Panc1 (cell line): ENCODE data around the gene ARFGEF3. TPM values are rescaled to one million over a fixed set of nuclear protein-coding genes. Genes with fewer than 3 reads are reported as not detected.

ENCODE experiments used
- ATAC-seq: fragments of 200-7000 bp; cut with Tn5 transposase; 2 replicates; pipeline ENCODE4 v1.9.1; 2020; ENCODE audit warnings: mild to moderate bottlenecking, moderate library complexity
- BruUV-seq: library from RNA; stranded (reverse); fragments of 400-500 nt; replicated peaks from 2 replicates; lab custom pipeline; 2021; lab: Mats Ljungman, UMichigan
- CTCF ChIA-PET: fragments of 300-600 bp; sonication (Branson Sonifier 250); formaldehyde crosslinking; loops from one replicate; lab custom pipeline; 2022; ENCODE audit warnings: antibody characterized with exemption; lab: Charles Lee
- POLR2A ChIA-PET: fragments of 300-600 bp; sonication (Branson Sonifier 250); formaldehyde crosslinking; loops from one replicate; lab custom pipeline; 2022; ENCODE audit warnings: antibody characterized with exemption; lab: Charles Lee
- DNase-seq: peaks from one replicate; pipeline ENCODE4 v3.0.0-alpha.2; 2010; ENCODE audit warnings: low read depth, low spot score
- H3K27ac ChIP-seq: 2 replicates; pipeline ENCODE4 v1.5.1; 2011; ENCODE audit warnings: mild to moderate bottlenecking, low read length, inconsistent platforms
- H3K27me3 ChIP-seq: fragments of 200-500 bp; sonication (Bioruptor generic); 2 replicates; pipeline ENCODE4 v1.6.0; 2014; ENCODE audit warnings: low read length, inconsistent platforms; ENCODE audit not compliant: control insufficient read depth, insufficient read depth
- H3K36me3 ChIP-seq: fragments of 200-500 bp; sonication (Bioruptor generic); 2 replicates; pipeline ENCODE4 v1.5.1; 2014; ENCODE audit warnings: inconsistent platforms, mild to moderate bottlenecking, low read length, moderate library complexity; ENCODE audit not compliant: control insufficient read depth, insufficient read depth
- H3K4me1 ChIP-seq: 2 replicates; pipeline ENCODE4 v1.5.1; 2011; ENCODE audit warnings: inconsistent platforms, mild to moderate bottlenecking, low read length, moderate library complexity; ENCODE audit not compliant: control insufficient read depth, insufficient read depth
- H3K4me3 ChIP-seq, 2 experiments: 2 replicates each; pipeline ENCODE4 v1.5.1; 2011 to 2012; ENCODE audit warnings: low read depth in 2 of 2, low read length in 2 of 2, mild to moderate bottlenecking in 2 of 2, inconsistent platforms in 1 of 2, moderate library complexity in 1 of 2
- H3K9me3 ChIP-seq: fragments of 200-500 bp; sonication (Bioruptor generic); 2 replicates; pipeline ENCODE4 v1.5.1; 2014; ENCODE audit warnings: low read depth, mild to moderate bottlenecking, inconsistent platforms, low read length, moderate library complexity; ENCODE audit not compliant: control insufficient read depth, insufficient read depth
- POLR2AphosphoS5 ChIP-seq: IDR thresholded peaks from 2 replicates; pipeline ENCODE4 v1.6.1; 2012; ENCODE audit warnings: mild to moderate bottlenecking, low read depth, low read length, moderate library complexity
- SIN3A ChIP-seq: IDR thresholded peaks from 2 replicates; pipeline ENCODE4 v1.6.1; 2012; ENCODE audit warnings: low read depth, mild to moderate bottlenecking, low read length, moderate library complexity, borderline replicate concordance; ENCODE audit not compliant: insufficient read depth
- TCF7L2 ChIP-seq: IDR thresholded peaks from 2 replicates; pipeline ENCODE4 v1.6.1; 2011; ENCODE audit warnings: mild to moderate bottlenecking, low read depth, low read length, inconsistent platforms
- in situ Hi-C: cut with HindIII; loops from 2 replicates; pipeline ENCODE4 v1.10.0; 2016; ENCODE audit warnings: low sequenced_read_pairs, low pct_unique_long_range_greater_than_20kb
- intact Hi-C: fragments of 100-400 bp; cut with micrococcal nuclease; formaldehyde crosslinking; loops from one replicate; pipeline ENCODE4 v1.10.0; 2022; ENCODE audit not compliant: unreplicated experiment
- total RNA-seq: library from RNA; stranded (reverse); gene quantifications from one replicate; pipeline ENCODE4 v1.2.1, GENCODE V29; 2021; ENCODE audit not compliant: unreplicated experiment
- TF ChIP-seq, protein P1 (sequence below), 2 experiments: IDR thresholded peaks; 2 replicates each; pipeline ENCODE4 v1.6.1; 2011 to 2012; ENCODE audit warnings: low read depth in 2 of 2, control low read depth in 1 of 2, low read length in 1 of 2, mild to moderate bottlenecking in 1 of 2, moderate library complexity in 1 of 2; ENCODE audit not compliant: insufficient read depth in 1 of 2
- TF ChIP-seq, protein P2 (sequence below): fragments of 450-650 bp; IDR thresholded peaks from 2 replicates; pipeline ENCODE4 v1.5.1; 2017; ENCODE audit warnings: mild to moderate bottlenecking

Gene ARFGEF3
- total RNA-seq, 1 experiment from 2014 or later = 1.5 TPM

DNA sequence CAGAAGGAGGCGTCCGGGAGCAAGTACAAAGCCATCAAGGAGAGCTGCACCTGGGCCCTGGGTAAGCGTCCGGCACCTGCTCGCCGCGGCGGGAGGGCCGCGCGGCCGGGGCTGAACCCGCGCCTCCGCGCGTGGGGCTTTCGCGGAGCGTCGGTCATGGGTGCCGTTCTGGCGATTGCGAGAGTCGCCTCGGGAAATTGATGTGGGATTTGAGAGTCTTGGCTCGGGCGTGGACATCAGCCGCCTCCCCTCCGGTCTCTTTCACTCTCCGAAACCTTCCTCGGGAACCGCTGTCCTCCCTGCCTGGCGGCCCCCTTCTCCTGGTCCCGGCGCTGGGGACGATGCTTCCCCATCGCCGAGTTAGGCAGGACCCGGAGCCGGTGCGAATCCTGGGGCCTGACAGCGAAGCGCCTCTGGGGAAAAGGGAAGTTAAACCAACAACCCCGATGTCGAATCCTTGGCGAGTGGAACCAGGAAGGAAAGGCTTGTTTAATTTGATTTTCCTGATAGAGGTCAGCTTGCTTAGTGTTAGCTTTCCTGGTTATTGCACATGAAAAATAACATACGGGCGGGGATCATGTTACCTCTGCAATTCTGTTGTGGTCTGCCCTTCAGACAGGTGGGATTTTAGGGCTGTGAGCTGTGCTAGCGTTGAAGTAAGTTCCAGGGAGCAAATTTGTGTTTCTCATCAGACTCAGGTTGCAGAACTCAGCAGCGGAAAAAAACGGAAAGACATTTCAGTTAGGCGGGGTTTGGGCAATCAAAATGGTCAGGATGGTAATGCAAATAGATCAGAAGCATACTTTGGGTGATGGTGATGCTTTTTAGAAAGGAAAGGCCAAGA lies 594 bp downstream of the ARFGEF3 start:
- in situ Hi-C loops = no loop called here
- H3K27ac ChIP-seq = no peak overlapping the region
- ChIA-PET CTCF (no interaction called here), POLR2A (interaction anchor here (0.7 kb wide), 1 partner anchor 35 kb away, joined by 3 read pairs; no protein-coding TSS in a partner anchor)
- BruUV-seq = no TSS peak
- no peaks in the 10 kb centered on the region for H3K9me3 ChIP-seq
- DNase-seq (no peak), ATAC-seq (peak; percentile 48)
- peak overlapping the region; percentile 56 to 62 for H3K4me3 ChIP-seq
- H3K27me3 ChIP-seq = peaks cover 56% of the 10 kb centered on the region
- no peaks in the 10 kb centered on the region; the same call in 1 of the 2 replicates for H3K36me3 ChIP-seq
- H3K4me1 ChIP-seq = peaks cover 9% of the 10 kb centered on the region; the same call in 1 of the 2 replicates
- intact Hi-C loops = no loop called here
- TF ChIP-seq SIN3A = no peak

DNA sequence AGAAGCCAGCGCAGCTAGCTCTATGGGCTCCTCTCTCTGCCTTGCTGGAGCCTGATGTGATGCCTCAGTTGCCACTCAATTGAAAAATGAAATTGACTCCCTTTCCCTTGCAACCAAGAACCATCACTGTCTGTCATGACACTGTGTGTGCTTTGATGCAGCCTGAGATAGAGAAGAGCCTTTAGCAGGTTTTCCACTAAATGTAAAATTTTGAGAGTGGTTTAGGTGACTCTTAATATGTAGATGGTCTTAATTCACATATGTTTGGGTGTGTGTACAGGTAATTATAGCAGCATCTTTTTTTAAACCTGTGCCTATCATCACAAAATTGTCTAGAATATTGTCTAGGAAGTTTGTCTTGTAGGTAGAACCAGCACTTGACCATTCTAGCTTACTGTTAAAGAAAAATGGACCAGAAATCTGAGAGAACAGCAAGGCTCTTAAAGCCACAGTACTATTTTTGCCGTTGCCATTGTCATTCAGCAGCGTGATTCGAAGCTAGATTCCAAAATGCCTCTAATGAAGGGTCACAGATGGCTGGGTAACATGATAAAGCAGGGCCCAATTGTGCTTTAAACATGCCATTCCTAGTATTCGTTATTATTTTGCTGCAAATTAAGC lies 1.3 kb downstream of the ARFGEF3 start:
- TF ChIP-seq, protein P1, sequence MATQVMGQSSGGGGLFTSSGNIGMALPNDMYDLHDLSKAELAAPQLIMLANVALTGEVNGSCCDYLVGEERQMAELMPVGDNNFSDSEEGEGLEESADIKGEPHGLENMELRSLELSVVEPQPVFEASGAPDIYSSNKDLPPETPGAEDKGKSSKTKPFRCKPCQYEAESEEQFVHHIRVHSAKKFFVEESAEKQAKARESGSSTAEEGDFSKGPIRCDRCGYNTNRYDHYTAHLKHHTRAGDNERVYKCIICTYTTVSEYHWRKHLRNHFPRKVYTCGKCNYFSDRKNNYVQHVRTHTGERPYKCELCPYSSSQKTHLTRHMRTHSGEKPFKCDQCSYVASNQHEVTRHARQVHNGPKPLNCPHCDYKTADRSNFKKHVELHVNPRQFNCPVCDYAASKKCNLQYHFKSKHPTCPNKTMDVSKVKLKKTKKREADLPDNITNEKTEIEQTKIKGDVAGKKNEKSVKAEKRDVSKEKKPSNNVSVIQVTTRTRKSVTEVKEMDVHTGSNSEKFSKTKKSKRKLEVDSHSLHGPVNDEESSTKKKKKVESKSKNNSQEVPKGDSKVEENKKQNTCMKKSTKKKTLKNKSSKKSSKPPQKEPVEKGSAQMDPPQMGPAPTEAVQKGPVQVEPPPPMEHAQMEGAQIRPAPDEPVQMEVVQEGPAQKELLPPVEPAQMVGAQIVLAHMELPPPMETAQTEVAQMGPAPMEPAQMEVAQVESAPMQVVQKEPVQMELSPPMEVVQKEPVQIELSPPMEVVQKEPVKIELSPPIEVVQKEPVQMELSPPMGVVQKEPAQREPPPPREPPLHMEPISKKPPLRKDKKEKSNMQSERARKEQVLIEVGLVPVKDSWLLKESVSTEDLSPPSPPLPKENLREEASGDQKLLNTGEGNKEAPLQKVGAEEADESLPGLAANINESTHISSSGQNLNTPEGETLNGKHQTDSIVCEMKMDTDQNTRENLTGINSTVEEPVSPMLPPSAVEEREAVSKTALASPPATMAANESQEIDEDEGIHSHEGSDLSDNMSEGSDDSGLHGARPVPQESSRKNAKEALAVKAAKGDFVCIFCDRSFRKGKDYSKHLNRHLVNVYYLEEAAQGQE (IDR thresholded peaks at IDR 0.05; ENCODE audit: insufficient read depth in 1 of 2, low read depth in 2 of 2, low read length in 1 of 2) = no peak
- TF ChIP-seq, protein P2, sequence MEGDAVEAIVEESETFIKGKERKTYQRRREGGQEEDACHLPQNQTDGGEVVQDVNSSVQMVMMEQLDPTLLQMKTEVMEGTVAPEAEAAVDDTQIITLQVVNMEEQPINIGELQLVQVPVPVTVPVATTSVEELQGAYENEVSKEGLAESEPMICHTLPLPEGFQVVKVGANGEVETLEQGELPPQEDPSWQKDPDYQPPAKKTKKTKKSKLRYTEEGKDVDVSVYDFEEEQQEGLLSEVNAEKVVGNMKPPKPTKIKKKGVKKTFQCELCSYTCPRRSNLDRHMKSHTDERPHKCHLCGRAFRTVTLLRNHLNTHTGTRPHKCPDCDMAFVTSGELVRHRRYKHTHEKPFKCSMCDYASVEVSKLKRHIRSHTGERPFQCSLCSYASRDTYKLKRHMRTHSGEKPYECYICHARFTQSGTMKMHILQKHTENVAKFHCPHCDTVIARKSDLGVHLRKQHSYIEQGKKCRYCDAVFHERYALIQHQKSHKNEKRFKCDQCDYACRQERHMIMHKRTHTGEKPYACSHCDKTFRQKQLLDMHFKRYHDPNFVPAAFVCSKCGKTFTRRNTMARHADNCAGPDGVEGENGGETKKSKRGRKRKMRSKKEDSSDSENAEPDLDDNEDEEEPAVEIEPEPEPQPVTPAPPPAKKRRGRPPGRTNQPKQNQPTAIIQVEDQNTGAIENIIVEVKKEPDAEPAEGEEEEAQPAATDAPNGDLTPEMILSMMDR = no peak
- TF ChIP-seq SIN3A = no peak
- no peak for TF ChIP-seq TCF7L2
- no peak for TF ChIP-seq POLR2AphosphoS5
- H3K36me3 ChIP-seq = no peaks in the 10 kb centered on the region; the same call in 1 of the 2 replicates
- H3K9me3 ChIP-seq = no peaks in the 10 kb centered on the region
- in situ Hi-C loops (no loop called here), intact Hi-C loops (no loop called here)
- peak overlapping the region in 1 of 2 experiments; percentile 62; a peak in 1 of 4 replicates for H3K4me3 ChIP-seq
- POLR2A ChIA-PET = no interaction called here
- H3K27me3 ChIP-seq = peaks cover 48% of the 10 kb centered on the region
- BruUV-seq = no TSS peak
- H3K27ac ChIP-seq = no peak overlapping the region
- CTCF ChIA-PET = no interaction called here
- no peak for DNase-seq
- peaks cover 9% of the 10 kb centered on the region; the same call in 1 of the 2 replicates for H3K4me1 ChIP-seq
- ATAC-seq = no peak
